B cell (primary cell): ENCODE data around the gene OOSP4A.

Source experiments
- CTCF ChIP-seq: fragments of 200-600 bp; IDR thresholded peaks from one replicate; pipeline ENCODE4 v1.8.0; 2022; ENCODE audit warnings: antibody characterized with exemption, mild to moderate bottlenecking
- EZH2 ChIP-seq: IDR thresholded peaks from 2 replicates; pipeline ENCODE4 v1.6.1; 2012; ENCODE audit warnings: borderline replicate concordance, low read depth, mild to moderate bottlenecking, moderate library complexity, low read length; ENCODE audit not compliant: insufficient read depth, poor library complexity, severe bottlenecking

GRCh38 chr11:59923813-59924212, 40.0 kb upstream of the OOSP4A start:
- TF ChIP-seq CTCF (no peak), EZH2 (no peak)
